GM12878 (cell line): ENCODE results near the gene AXIN1. TPM values are rescaled to one million over a fixed set of nuclear protein-coding genes. Genes with fewer than 3 reads are reported as not detected.

Experiments used
- BHLHE40 ChIP-seq, 2 experiments: fragments of 450-650 bp in 1 of 2; IDR thresholded peaks; 2 replicates each; pipeline ENCODE4 v1.6.1; 2011 to 2017; ENCODE audit warnings: low read depth in 2 of 2, borderline replicate concordance in 1 of 2, improper control_type of control experiment in 1 of 2, low read length in 1 of 2, mild to moderate bottlenecking in 1 of 2
- CHD4 ChIP-seq: fragments of 200-600 bp; sonication (generic); IDR thresholded peaks from 2 replicates; pipeline ENCODE4 v1.6.1; 2016; ENCODE audit warnings: mild to moderate bottlenecking
- JUND ChIP-seq: IDR thresholded peaks from 2 replicates; pipeline ENCODE4 v1.6.1; 2012; ENCODE audit warnings: low read depth, mild to moderate bottlenecking, low read length, improper control_type of control experiment, moderate library complexity
- PAX8 ChIP-seq: fragments of 450-650 bp; IDR thresholded peaks from 2 replicates; pipeline ENCODE4 v1.6.1; 2017; ENCODE audit warnings: mild to moderate bottlenecking, moderate library complexity
- PRDM15 ChIP-seq: fragments of 450-650 bp; formaldehyde crosslinking; IDR thresholded peaks from 2 replicates; pipeline ENCODE4 v1.4.0; 2020; ENCODE audit warnings: mild to moderate bottlenecking, moderate library complexity
- RCOR1 ChIP-seq: conservative IDR thresholded peaks from 2 replicates; pipeline ENCODE4 v1.6.1; 2012; ENCODE audit warnings: low read depth, low read length, improper control_type of control experiment
- SUZ12 ChIP-seq: fragments of 200-600 bp; sonication (generic); IDR thresholded peaks from one replicate; pipeline ENCODE4 v1.6.1; 2018; ENCODE audit warnings: antibody characterized with exemption, mild to moderate bottlenecking; ENCODE audit not compliant: unreplicated experiment
- TAF1 ChIP-seq: IDR thresholded peaks from 2 replicates; pipeline ENCODE4 v1.6.1; 2011; ENCODE audit warnings: mild to moderate bottlenecking, low read depth, low read length, borderline replicate concordance
- TCF7 ChIP-seq: IDR thresholded peaks from 2 replicates; pipeline ENCODE4 v1.6.1; 2014; ENCODE audit warnings: antibody characterized with exemption, borderline replicate concordance
- ZBTB40 ChIP-seq: fragments of 450-650 bp; IDR thresholded peaks from 2 replicates; pipeline ENCODE4 v1.6.1; 2016; ENCODE audit warnings: mild to moderate bottlenecking, moderate library complexity, borderline replicate concordance
- ZNF207 ChIP-seq: fragments of 450-650 bp; IDR thresholded peaks from 2 replicates; pipeline ENCODE4 v1.6.1; 2014; ENCODE audit warnings: antibody characterized with exemption, mild to moderate bottlenecking, borderline replicate concordance
- ZNF622 ChIP-seq: fragments of 450-650 bp; IDR thresholded peaks from 2 replicates; pipeline ENCODE4 v1.6.1; 2017; ENCODE audit warnings: mild to moderate bottlenecking, inconsistent platforms
- polyA plus RNA-seq, 11 experiments: library from polyadenylated mRNA; depleted of rRNA in 4 of 11; unstranded in 6 of 11; stranded (reverse) in 5 of 11; fragments of >200 nt; fragmentation: Nextera tagmentation in 4 of 11; fragmentation: Illumina TruSeq in 1 of 11; extraction: Ambion mirVana in 4 of 11; extraction: Trizol in 1 of 11; gene quantifications; 1 replicate in 1 of 11; 2 replicates in 10 of 11; pipeline versions ENCODE4 v1.2.1 to v1.2.3, GENCODE V29; 2011 to 2016; ENCODE audit warnings: inconsistent platforms in 2 of 11, missing spikeins in 2 of 11, low read depth in 1 of 11
- total RNA-seq, 4 experiments: library from RNA; depleted of rRNA in 3 of 4; stranded (reverse); fragments of >200 nt in 3 of 4; fragmentation: Illumina TruSeq in 1 of 4; extraction: Trizol in 1 of 4; gene quantifications; 2 replicates each; pipeline versions ENCODE4 v1.2.1 to v1.2.3, GENCODE V29; 2013 to 2021

The AXIN1 gene
- total and polyA plus RNA-seq, 10 of the 15 experiments (the other 5 are each of a cell fraction or from before 2014, with no cell fraction given): 0.26 to 27.1 (median 7.7) TPM

GRCh38 chr16:324451-325334 lies 27.8 kb downstream of the AXIN1 start (continued):
- no peak for TF ChIP-seq JUND
- TF ChIP-seq ZNF622: no peak
- no peak for TF ChIP-seq RCOR1
- no peak for TF ChIP-seq PRDM15 (CRISPR knock-in tag)
- TF ChIP-seq TCF7: no peak
- TF ChIP-seq ZNF207: no peak
- TF ChIP-seq CHD4: no peak
- TF ChIP-seq BHLHE40 (IDR thresholded peaks at IDR 0.05; ENCODE audit: borderline replicate concordance in 1 of 2, low read depth in 2 of 2, low read length in 1 of 2): peak; percentile 49 to 82; a peak in 3 of 4 replicates
- no peak for TF ChIP-seq ZBTB40
- TF ChIP-seq SUZ12: no peak
- TF ChIP-seq TAF1: no peak
- no peak for TF ChIP-seq PAX8
